GM12865 (cell line): Measurements from ENCODE around the gene USP31.

Source experiments
- DNase-seq: peaks from one replicate; pipeline ENCODE4 v3.0.0; 2010; ENCODE audit warnings: low read depth
- H3K4me3 ChIP-seq: 2 replicates; pipeline ENCODE4 v1.5.1; 2011; ENCODE audit warnings: mild to moderate bottlenecking, low read depth, low read length, control low read depth
- TF ChIP-seq, protein P1 (sequence below): IDR thresholded peaks from 2 replicates; pipeline ENCODE4 v1.5.1; 2011; ENCODE audit warnings: low read length, control low read depth, low read depth, inconsistent platforms; ENCODE audit not compliant: insufficient read depth; ENCODE audit errors: missing control alignments

USP31 gene

GRCh38 chr16:23045025-23045424 is 104.2 kb downstream of the USP31 start:
- DNase-seq: no peak
- TF ChIP-seq, protein P1, sequence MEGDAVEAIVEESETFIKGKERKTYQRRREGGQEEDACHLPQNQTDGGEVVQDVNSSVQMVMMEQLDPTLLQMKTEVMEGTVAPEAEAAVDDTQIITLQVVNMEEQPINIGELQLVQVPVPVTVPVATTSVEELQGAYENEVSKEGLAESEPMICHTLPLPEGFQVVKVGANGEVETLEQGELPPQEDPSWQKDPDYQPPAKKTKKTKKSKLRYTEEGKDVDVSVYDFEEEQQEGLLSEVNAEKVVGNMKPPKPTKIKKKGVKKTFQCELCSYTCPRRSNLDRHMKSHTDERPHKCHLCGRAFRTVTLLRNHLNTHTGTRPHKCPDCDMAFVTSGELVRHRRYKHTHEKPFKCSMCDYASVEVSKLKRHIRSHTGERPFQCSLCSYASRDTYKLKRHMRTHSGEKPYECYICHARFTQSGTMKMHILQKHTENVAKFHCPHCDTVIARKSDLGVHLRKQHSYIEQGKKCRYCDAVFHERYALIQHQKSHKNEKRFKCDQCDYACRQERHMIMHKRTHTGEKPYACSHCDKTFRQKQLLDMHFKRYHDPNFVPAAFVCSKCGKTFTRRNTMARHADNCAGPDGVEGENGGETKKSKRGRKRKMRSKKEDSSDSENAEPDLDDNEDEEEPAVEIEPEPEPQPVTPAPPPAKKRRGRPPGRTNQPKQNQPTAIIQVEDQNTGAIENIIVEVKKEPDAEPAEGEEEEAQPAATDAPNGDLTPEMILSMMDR: no peak
- no peak overlapping the region for H3K4me3 ChIP-seq

GRCh38 chr16:23040246-23040645 is 109.0 kb downstream of the USP31 start:
- TF ChIP-seq, protein P1: no peak
- DNase-seq: no peak
- no peak overlapping the region for H3K4me3 ChIP-seq

DNA sequence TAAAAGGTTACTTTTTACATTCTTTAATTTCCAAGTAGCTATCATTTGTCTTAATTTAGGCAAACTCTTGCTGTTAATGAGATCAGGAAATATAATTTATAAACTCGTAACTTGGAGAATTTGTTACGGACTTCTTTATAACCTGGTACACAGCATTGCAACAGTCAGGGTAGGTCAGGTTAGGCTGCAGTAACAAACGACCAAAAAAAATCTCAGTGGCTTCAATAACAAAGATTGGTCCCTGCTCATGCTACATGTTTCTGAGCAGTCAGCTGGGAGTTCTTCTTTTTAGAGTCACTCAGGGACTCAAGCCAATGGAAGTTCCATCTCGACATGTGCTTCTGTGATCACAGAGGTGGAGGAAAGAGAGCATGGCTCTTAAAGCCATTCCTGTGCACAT is 110.1 kb downstream of the USP31 start:
- TF ChIP-seq, protein P1: no peak
- DNase-seq: no peak
- no peak overlapping the region for H3K4me3 ChIP-seq

DNA sequence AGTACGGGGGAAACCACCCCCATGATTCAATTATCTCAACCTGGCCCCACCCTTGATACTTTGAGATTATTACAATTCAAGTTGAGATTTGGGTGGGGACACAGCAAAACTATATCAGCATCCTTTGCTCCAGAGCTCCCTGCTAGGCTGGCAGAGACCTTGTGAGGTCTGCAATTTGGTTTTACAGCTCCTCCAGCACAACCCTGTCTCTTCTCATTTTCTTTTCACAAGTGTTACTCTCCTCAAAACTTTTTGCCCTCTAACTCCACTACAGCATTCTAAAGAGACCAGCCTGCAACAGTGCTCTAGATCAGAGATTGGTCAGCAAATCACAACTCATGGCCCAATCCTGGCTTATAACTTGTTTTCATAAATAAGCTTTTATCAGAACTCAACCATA is 114.0 kb downstream of the USP31 start:
- DNase-seq: no peak
- no peak overlapping the region for H3K4me3 ChIP-seq
- TF ChIP-seq, protein P1: no peak

- no peak overlapping the region for H3K4me3 ChIP-seq
- TF ChIP-seq, protein P1: no peak
- DNase-seq: no peak
Observed at GRCh38 chr16:23031508-23032098, 117.6 kb downstream of the USP31 start.

GRCh38 chr16:23029733-23030420 is 119.4 kb downstream of the USP31 start:
- TF ChIP-seq, protein P1: no peak
- no peak for DNase-seq
- no peak overlapping the region for H3K4me3 ChIP-seq

DNA sequence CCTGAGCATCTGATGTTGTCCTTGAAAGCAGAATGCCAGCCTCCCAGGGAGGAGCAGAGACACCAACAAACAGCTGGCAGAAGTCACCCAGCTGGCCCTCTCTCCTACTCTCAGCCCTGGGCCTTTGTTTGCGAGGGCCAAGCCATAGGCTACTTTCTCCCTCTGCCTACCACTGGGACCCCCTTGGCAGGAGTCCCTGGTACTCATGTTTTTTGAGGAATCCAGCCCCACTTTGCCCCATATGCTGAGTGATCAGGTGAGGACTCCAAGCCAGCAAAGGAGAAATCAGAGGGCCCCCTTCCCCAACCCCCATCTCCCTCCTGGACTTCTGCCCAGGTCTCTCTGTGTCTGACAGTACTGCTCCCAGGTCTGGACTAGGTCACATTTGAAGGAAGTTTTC is 121.9 kb downstream of the USP31 start:
- H3K4me3 ChIP-seq: no peak overlapping the region
- TF ChIP-seq, protein P1: no peak
- DNase-seq: no peak
